LHCN-M2 (cell line): ENCODE measurements around the gene CCDC69. TPM values are rescaled to one million over a fixed set of nuclear protein-coding genes. Genes with fewer than 3 reads are reported as not detected.
"Not testable (repeated sequence)": the region's sequence is repeated elsewhere in the genome, so short reads cannot be mapped to it uniquely, and the experiment has no call there.

Experiments
- DNase-seq: peaks from one replicate; pipeline ENCODE4 v3.0.0-alpha.2; 2012; ENCODE audit warnings: low read depth
- total RNA-seq: library from RNA; depleted of rRNA; stranded (reverse); fragments of >200 nt; gene quantifications from 2 replicates; pipeline ENCODE4 v1.2.3, GENCODE V29; 2014

CCDC69 gene
- total RNA-seq, 1 experiment from 2014 or later: 0.29 TPM

- DNase-seq: no peak
These were observed 1.7 kb downstream of the CCDC69 start for GRCh38 chr5:151222054-151222789.

GRCh38 chr5:151221574-151221973, 2.3 kb downstream of the CCDC69 start:
- DNase-seq: no peak

- no peak for DNase-seq
These were observed 4.1 kb downstream of the CCDC69 start for GRCh38 chr5:151219789-151220188.

- DNase-seq: no peak
These were observed 4.8 kb downstream of the CCDC69 start for GRCh38 chr5:151219138-151219537.

- DNase-seq: no peak
These were observed 5.7 kb downstream of the CCDC69 start for GRCh38 chr5:151218177-151218576.

GRCh38 chr5:151216781-151217180, 7.1 kb downstream of the CCDC69 start:
- no peak for DNase-seq

- DNase-seq: no peak
These were observed 8.4 kb downstream of the CCDC69 start for GRCh38 chr5:151215546-151215880.

- no peak for DNase-seq
These were observed 9.0 kb downstream of the CCDC69 start for GRCh38 chr5:151214614-151215545.

GRCh38 chr5:151213803-151214613, 9.9 kb downstream of the CCDC69 start:
- DNase-seq: no peak

GRCh38 chr5:151212406-151212798, 11.5 kb downstream of the CCDC69 start:
- no peak for DNase-seq

- DNase-seq: no peak
These were observed 15.4 kb downstream of the CCDC69 start for GRCh38 chr5:151208481-151208914.

GRCh38 chr5:151205411-151205810, 18.5 kb downstream of the CCDC69 start:
- no peak for DNase-seq

GRCh38 chr5:151204051-151204450, 19.8 kb downstream of the CCDC69 start:
- DNase-seq: no peak

GRCh38 chr5:151202381-151203139, 21.3 kb downstream of the CCDC69 start:
- peak; percentile 68 for DNase-seq

GRCh38 chr5:151200913-151201595, 22.8 kb downstream of the CCDC69 start:
- DNase-seq: no peak

- DNase-seq: no peak
These were observed 24.2 kb downstream of the CCDC69 start for GRCh38 chr5:151199581-151200185.

GRCh38 chr5:151198861-151199260, 25.0 kb downstream of the CCDC69 start:
- no peak for DNase-seq

GRCh38 chr5:151197291-151197600, 26.6 kb downstream of the CCDC69 start:
- not testable (repeated sequence) for DNase-seq

- peak; percentile 40 for DNase-seq
These were observed 27.2 kb downstream of the CCDC69 start for GRCh38 chr5:151196556-151197290.

- peak; percentile 32 for DNase-seq
These were observed 28.3 kb downstream of the CCDC69 start for GRCh38 chr5:151195622-151196021.
